GM12878 (cell line): ENCODE data around the gene SATB2. TPM values are rescaled to one million over a fixed set of nuclear protein-coding genes. Genes with fewer than 3 reads are reported as not detected.

Source experiments
- ATAC-seq: fragments of 200-7000 bp; cut with Tn5 transposase; 3 replicates; pipeline ENCODE4 v1.9.1; 2020; ENCODE audit warnings: mild to moderate bottlenecking, moderate library complexity
- BruUV-seq: library from RNA; stranded (reverse); fragments of 400-500 nt; replicated peaks from 2 replicates; lab custom pipeline; 2021; lab: Mats Ljungman, UMichigan
- CTCF ChIA-PET: fragments of 300-600 bp; sonication (Branson Sonifier 250); formaldehyde crosslinking; extraction: SDS; loops from one replicate; lab custom pipeline; 2021; ENCODE audit warnings: inconsistent platforms; lab: Yijun Ruan, JAX
- POLR2A ChIA-PET: fragments of 350-600 bp; formaldehyde crosslinking; extraction: SDS; loops from one replicate; lab custom pipeline; 2021; ENCODE audit warnings: inconsistent platforms; lab: Charles Lee
- RAD21 ChIA-PET: fragments of 300-600 bp; sonication (Branson Sonifier 250); formaldehyde crosslinking; loops from one replicate; lab custom pipeline; 2023; ENCODE audit warnings: antibody characterized with exemption; ENCODE audit not compliant: unreplicated experiment; lab: Charles Lee
- SMC1A ChIA-PET: fragments of 300-600 bp; sonication (Branson Sonifier 250); formaldehyde crosslinking; loops from one replicate; lab custom pipeline; 2023; ENCODE audit not compliant: unreplicated experiment, uncharacterized antibody; lab: Charles Lee
- DNase-seq: peaks from one replicate; pipeline ENCODE4 v3.0.0-alpha.2; 2011; ENCODE audit warnings: low read depth, low spot score
- FAIRE-seq: peaks from 3 replicates; lab custom pipeline; 2011; peaks lifted over from hg19 to GRCh38; lab: Jason Lieb, UNC
- H2AFZ ChIP-seq: 2 replicates; pipeline ENCODE4 v1.6.0; 2011; ENCODE audit warnings: low read depth, low read length, control low read depth; ENCODE audit not compliant: control insufficient read depth
- H3K27ac ChIP-seq: 2 replicates; pipeline ENCODE4 v1.5.1; 2011; ENCODE audit warnings: control low read depth; ENCODE audit not compliant: control insufficient read depth, insufficient read depth
- H3K27me3 ChIP-seq, 2 experiments: replicated peaks in 1 of 2; 2 replicates each; pipeline versions ENCODE4 v1.6.0 to v1.6.1; 2011; ENCODE audit warnings: low read length in 1 of 2; ENCODE audit not compliant: control insufficient read depth in 2 of 2, insufficient read depth in 2 of 2
- H3K36me3 ChIP-seq, 2 experiments: 2 replicates each; pipeline ENCODE4 v1.5.1; 2011; ENCODE audit warnings: low read length in 1 of 2; ENCODE audit not compliant: control insufficient read depth in 2 of 2, insufficient read depth in 2 of 2
- H3K4me1 ChIP-seq: 2 replicates; pipeline ENCODE4 v1.6.1; 2011; ENCODE audit warnings: mild to moderate bottlenecking, low read length, moderate library complexity, mixed read lengths; ENCODE audit not compliant: control insufficient read depth, insufficient read depth
- H3K4me2 ChIP-seq: 2 replicates; pipeline ENCODE4 v1.6.0; 2011; ENCODE audit warnings: control low read depth; ENCODE audit not compliant: control insufficient read depth, insufficient read depth
- H3K4me3 ChIP-seq: fragments of 200-600 bp; sonication (generic); 2 replicates; pipeline ENCODE4 v1.5.1; 2016
- H3K79me2 ChIP-seq: 2 replicates; pipeline ENCODE4 v1.6.0; 2011; ENCODE audit warnings: low read length; ENCODE audit not compliant: control insufficient read depth, insufficient read depth
- H3K9ac ChIP-seq: 2 replicates; pipeline ENCODE4 v1.8.0; 2011; ENCODE audit warnings: low read length, control low read depth, mixed read lengths; ENCODE audit not compliant: control insufficient read depth, insufficient read depth
- H3K9me3 ChIP-seq: replicated peaks from 3 replicates; pipeline ENCODE4 v1.5.1; 2011; ENCODE audit warnings: mild to moderate bottlenecking, low read length; ENCODE audit not compliant: control insufficient read depth, insufficient read depth
- H4K20me1 ChIP-seq: 2 replicates; pipeline ENCODE4 v1.6.0; 2011; ENCODE audit not compliant: control insufficient read depth, insufficient read depth
- BACH1 ChIP-seq: fragments of 450-650 bp; IDR thresholded peaks from 2 replicates; pipeline ENCODE4 v1.6.1; 2017; ENCODE audit warnings: mild to moderate bottlenecking, borderline replicate concordance
- CHD2 ChIP-seq: IDR thresholded peaks from 2 replicates; pipeline ENCODE4 v1.6.1; 2011; ENCODE audit warnings: low read depth, low read length, improper control_type of control experiment, borderline replicate concordance
- CREB1 ChIP-seq: IDR thresholded peaks from 2 replicates; pipeline ENCODE4 v1.6.1; 2012; ENCODE audit warnings: low read depth, mild to moderate bottlenecking, inconsistent platforms
- EGR1 ChIP-seq, 2 experiments: IDR thresholded peaks; 1 replicate in 1 of 2; 2 replicates in 1 of 2; pipeline ENCODE4 v1.6.1; 2011 to 2012; ENCODE audit warnings: low read depth in 2 of 2, low read length in 2 of 2, borderline replicate concordance in 1 of 2, mild to moderate bottlenecking in 1 of 2, moderate library complexity in 1 of 2
- HSF1 ChIP-seq: fragments of 150-350 bp; IDR thresholded peaks from 2 replicates; pipeline ENCODE4 v1.6.1; 2014; ENCODE audit warnings: mild to moderate bottlenecking, low read depth, low read length
- IKZF1 ChIP-seq: fragments of 450-650 bp; conservative IDR thresholded peaks from 2 replicates; pipeline ENCODE4 v1.6.1; 2017; ENCODE audit warnings: antibody characterized with exemption, mild to moderate bottlenecking
- IRF4 ChIP-seq: IDR thresholded peaks from 2 replicates; pipeline ENCODE4 v1.6.1; 2011; ENCODE audit warnings: low read depth, low read length
- LARP7 ChIP-seq: fragments of 450-650 bp; IDR thresholded peaks from 2 replicates; pipeline ENCODE4 v1.6.1; 2017; ENCODE audit warnings: mild to moderate bottlenecking
- MEF2B ChIP-seq: fragments of 450-650 bp; IDR thresholded peaks from 2 replicates; pipeline ENCODE4 v1.6.1; 2018; ENCODE audit warnings: mild to moderate bottlenecking, moderate library complexity; ENCODE audit not compliant: partially characterized antibody, poor library complexity, severe bottlenecking
- NR2F1 ChIP-seq: fragments of 450-650 bp; conservative IDR thresholded peaks from 2 replicates; pipeline ENCODE4 v1.6.1; 2017; ENCODE audit warnings: mild to moderate bottlenecking
- PAX8 ChIP-seq: fragments of 450-650 bp; IDR thresholded peaks from 2 replicates; pipeline ENCODE4 v1.6.1; 2017; ENCODE audit warnings: mild to moderate bottlenecking, moderate library complexity
- RELB ChIP-seq: fragments of 450-650 bp; IDR thresholded peaks from 2 replicates; pipeline ENCODE4 v1.6.1; 2017; ENCODE audit warnings: low read depth, mild to moderate bottlenecking, moderate library complexity
- SREBF1 ChIP-seq: IDR thresholded peaks from 2 replicates; pipeline ENCODE4 v1.6.1; 2012; ENCODE audit warnings: mild to moderate bottlenecking, low read length
- WGBS: methylation state at CpG from one replicate; pipeline ENCODE4 v1.1.6; 2016; ENCODE audit warnings: low lambda C conversion rate; ENCODE audit not compliant: insufficient replicate concordance, insufficient coverage; ENCODE audit errors: missing lambda C conversion rate; 5-methylcytosine and 5-hydroxymethylcytosine counted together
- in situ Hi-C: fragments of 300-500 bp; cut with MboI; formaldehyde crosslinking; loops from 9 replicates; pipeline ENCODE4 v1.14.3; 2018; ENCODE audit warnings: mixed read lengths
- intact Hi-C: fragments of 100-400 bp; cut with micrococcal nuclease; formaldehyde crosslinking; loops from one replicate; pipeline ENCODE4 v1.14.2; 2022; ENCODE audit not compliant: unreplicated experiment
- polyA plus RNA-seq, 11 experiments: library from polyadenylated mRNA; depleted of rRNA in 4 of 11; unstranded in 6 of 11; stranded (reverse) in 5 of 11; fragments of >200 nt; fragmentation: Nextera tagmentation in 4 of 11; fragmentation: Illumina TruSeq in 1 of 11; extraction: Ambion mirVana in 4 of 11; extraction: Trizol in 1 of 11; gene quantifications; 1 replicate in 1 of 11; 2 replicates in 10 of 11; pipeline versions ENCODE4 v1.2.1 to v1.2.3, GENCODE V29; 2011 to 2016; ENCODE audit warnings: inconsistent platforms in 2 of 11, missing spikeins in 2 of 11, low read depth in 1 of 11
- total RNA-seq, 4 experiments: library from RNA; depleted of rRNA in 3 of 4; stranded (reverse); fragments of >200 nt in 3 of 4; fragmentation: Illumina TruSeq in 1 of 4; extraction: Trizol in 1 of 4; gene quantifications; 2 replicates each; pipeline versions ENCODE4 v1.2.1 to v1.2.3, GENCODE V29; 2013 to 2021
- TF ChIP-seq, protein P1 (sequence below): fragments of 450-650 bp; IDR thresholded peaks from 2 replicates; pipeline ENCODE4 v1.6.1; 2014; ENCODE audit warnings: mild to moderate bottlenecking
- TF ChIP-seq, protein P2 (sequence below): IDR thresholded peaks from 2 replicates; pipeline ENCODE4 v1.6.1; 2012; ENCODE audit warnings: low read depth, low read length, improper control_type of control experiment

SATB2 gene
- total and polyA plus RNA-seq, 10 of the 15 experiments (the other 5 are each of a cell fraction or from before 2014, with no cell fraction given) = 0.03 to 0.56 (median 0.08) TPM; not detected in 3

GRCh38 chr2:199339891-199340605, 117.7 kb downstream of the SATB2 start (continued):
- TF ChIP-seq RELB (no peak), IRF4 (no peak), CREB1 (no peak), NR2F1 (no peak), CHD2 (no peak), IKZF1 (no peak)
- TF ChIP-seq, protein P1, sequence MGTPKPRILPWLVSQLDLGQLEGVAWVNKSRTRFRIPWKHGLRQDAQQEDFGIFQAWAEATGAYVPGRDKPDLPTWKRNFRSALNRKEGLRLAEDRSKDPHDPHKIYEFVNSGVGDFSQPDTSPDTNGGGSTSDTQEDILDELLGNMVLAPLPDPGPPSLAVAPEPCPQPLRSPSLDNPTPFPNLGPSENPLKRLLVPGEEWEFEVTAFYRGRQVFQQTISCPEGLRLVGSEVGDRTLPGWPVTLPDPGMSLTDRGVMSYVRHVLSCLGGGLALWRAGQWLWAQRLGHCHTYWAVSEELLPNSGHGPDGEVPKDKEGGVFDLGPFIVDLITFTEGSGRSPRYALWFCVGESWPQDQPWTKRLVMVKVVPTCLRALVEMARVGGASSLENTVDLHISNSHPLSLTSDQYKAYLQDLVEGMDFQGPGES = no peak

DNA sequence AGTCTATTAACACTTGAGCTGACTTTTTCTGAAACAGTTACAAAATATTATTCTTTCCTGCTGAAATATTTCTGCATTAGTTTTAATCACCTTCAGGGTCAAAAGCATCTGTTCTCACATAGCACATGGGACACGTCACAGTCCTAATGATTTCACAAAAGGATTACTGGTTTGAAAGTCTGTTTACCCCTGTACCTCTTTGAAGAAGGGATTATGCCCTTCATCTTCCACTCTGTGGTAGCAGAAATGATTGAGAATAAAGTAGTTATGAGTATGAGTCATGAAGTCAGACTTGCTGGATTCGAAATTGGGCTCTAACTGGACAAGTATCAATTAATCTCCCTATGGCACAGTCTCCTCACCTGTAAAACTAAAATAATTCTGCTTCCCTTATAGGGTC, 121.2 kb downstream of the SATB2 start:
- ChIA-PET SMC1A (no interaction called here), POLR2A (no interaction called here), CTCF (no interaction called here), RAD21 (no interaction called here)
- Histone ChIP-seq H3K79me2 (no peaks in the 10 kb centered on the region), H3K27ac (no peak overlapping the region), H3K36me3 (no peaks in the 10 kb centered on the region), H3K9me3 (no peaks in the 10 kb centered on the region), H4K20me1 (no peaks in the 10 kb centered on the region), H3K4me2 (no peak overlapping the region), H3K4me3 (no peak overlapping the region), H3K4me1 (no peaks in the 10 kb centered on the region), H3K9ac (no peak overlapping the region), H3K27me3 (no peaks in the 10 kb centered on the region; a peak in 1 of 4 replicates), H2AFZ (no peak overlapping the region)
- 0% methylated on average over 2 of the region's 2 CpGs for WGBS
- intact Hi-C loops = no loop called here
- no peak for DNase-seq
- in situ Hi-C loops = no loop called here
- FAIRE-seq = no peak
- BruUV-seq = no TSS peak
- ATAC-seq = no peak
- TF ChIP-seq SREBF1 (no peak), PAX8 (no peak), HSF1 (no peak), BACH1 (no peak), EGR1 (IDR thresholded peaks at IDR 0.05; ENCODE audit: borderline replicate concordance in 1 of 2, low read depth in 2 of 2, low read length in 2 of 2) (no peak), MEF2B (no peak), LARP7 (no peak)
- TF ChIP-seq, protein P2, sequence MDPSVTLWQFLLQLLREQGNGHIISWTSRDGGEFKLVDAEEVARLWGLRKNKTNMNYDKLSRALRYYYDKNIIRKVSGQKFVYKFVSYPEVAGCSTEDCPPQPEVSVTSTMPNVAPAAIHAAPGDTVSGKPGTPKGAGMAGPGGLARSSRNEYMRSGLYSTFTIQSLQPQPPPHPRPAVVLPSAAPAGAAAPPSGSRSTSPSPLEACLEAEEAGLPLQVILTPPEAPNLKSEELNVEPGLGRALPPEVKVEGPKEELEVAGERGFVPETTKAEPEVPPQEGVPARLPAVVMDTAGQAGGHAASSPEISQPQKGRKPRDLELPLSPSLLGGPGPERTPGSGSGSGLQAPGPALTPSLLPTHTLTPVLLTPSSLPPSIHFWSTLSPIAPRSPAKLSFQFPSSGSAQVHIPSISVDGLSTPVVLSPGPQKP = no peak
